Neural cell (in vitro differentiated cells): ENCODE results near the gene AGBL4.

Source experiments
- CTCF ChIP-seq: fragments of 450-650 bp; IDR thresholded peaks from 2 replicates; pipeline ENCODE4 v1.5.1; 2014; ENCODE audit warnings: antibody characterized with exemption, mild to moderate bottlenecking, moderate library complexity; ENCODE audit not compliant: poor library complexity, severe bottlenecking
- EZH2 ChIP-seq: fragments of 200-600, 300-800 bp; shearing (Covaris generic), sonication (generic); IDR thresholded peaks from 2 replicates; pipeline ENCODE4 v1.6.1; 2014; ENCODE audit warnings: antibody characterized with exemption, low read length, borderline replicate concordance, mild to moderate bottlenecking; ENCODE audit not compliant: insufficient read depth, poor library complexity, severe bottlenecking
- POLR2AphosphoS5 ChIP-seq: IDR thresholded peaks from 2 replicates; pipeline ENCODE4 v1.6.1; 2012
- REST ChIP-seq: IDR thresholded peaks from 2 replicates; pipeline ENCODE4 v1.6.1; 2012; ENCODE audit warnings: borderline replicate concordance
- TAF1 ChIP-seq: IDR thresholded peaks from 2 replicates; pipeline ENCODE4 v1.6.1; 2012; ENCODE audit warnings: low read depth

- no peak for TF ChIP-seq EZH2
- TF ChIP-seq TAF1, result no peak
- no peak for TF ChIP-seq CTCF
- TF ChIP-seq REST, result no peak
- no peak for TF ChIP-seq POLR2AphosphoS5
These were observed 1148.0 kb downstream of the AGBL4 start for GRCh38 chr1:48875552-48876329.
